B cell (primary cell): ENCODE measurements around the gene SYT13. TPM values are rescaled to one million over a fixed set of nuclear protein-coding genes. Genes with fewer than 3 reads are reported as not detected.

Experiments
- ATAC-seq: fragments of 200-7000 bp; cut with Tn5 transposase; one replicate; pipeline ENCODE4 v1.10.0; 2021; ENCODE audit warnings: low read depth, mild to moderate bottlenecking, moderate number of reproducible peaks, moderate library complexity
- CTCF ChIA-PET: fragments of 350-600 bp; sonication (Branson Sonifier 250); formaldehyde crosslinking; loops from one replicate; lab custom pipeline; 2021; ENCODE audit warnings: antibody characterized with exemption, inconsistent platforms; lab: Charles Lee
- POLR2A ChIA-PET: fragments of 350-600 bp; sonication (Branson Sonifier 250); formaldehyde crosslinking; loops from one replicate; lab custom pipeline; 2021; ENCODE audit warnings: antibody characterized with exemption; lab: Charles Lee
- DNase-seq: peaks from one replicate; pipeline ENCODE4 v3.0.0; 2013
- H2AFZ ChIP-seq: 2 replicates; pipeline ENCODE4 v1.6.1; 2012; ENCODE audit warnings: mild to moderate bottlenecking, low read depth, low read length; ENCODE audit not compliant: insufficient read depth, poor library complexity, severe bottlenecking
- H3K27ac ChIP-seq, 2 donors: 1 replicate in 1 of 2; 2 replicates in 1 of 2; pipeline ENCODE4 v1.5.1; 2012 to 2013; ENCODE audit warnings: low read length in 2 of 2, mild to moderate bottlenecking in 2 of 2, moderate library complexity in 1 of 2
- H3K27me3 ChIP-seq, 4 experiments: fragments of 200-600 bp in 1 of 4; sonication (generic) in 1 of 4; replicated peaks in 1 of 4; 1 replicate in 2 of 4; 2 replicates in 2 of 4; pipeline versions ENCODE4 v1.6.1 to v1.7.0; 2013 to 2016; ENCODE audit warnings: low read length in 3 of 4, mild to moderate bottlenecking in 2 of 4, mixed read lengths in 1 of 4, moderate library complexity in 1 of 4; ENCODE audit not compliant: insufficient read depth in 4 of 4, control insufficient read depth in 3 of 4; ENCODE audit errors: control extremely low read depth in 1 of 4
- H3K36me3 ChIP-seq, 2 experiments: replicated peaks in 1 of 2; 1 replicate in 1 of 2; 2 replicates in 1 of 2; pipeline versions ENCODE4 v1.6.1 to v1.7.1; 2013; ENCODE audit warnings: low read length in 1 of 2; ENCODE audit not compliant: insufficient read depth in 2 of 2, control insufficient read depth in 1 of 2; ENCODE audit errors: control extremely low read depth in 1 of 2, extremely low read depth in 1 of 2
- H3K4me1 ChIP-seq, 2 donors: fragments of 200-600 bp in 1 of 2; sonication (generic) in 1 of 2; 1 replicate in 1 of 2; 2 replicates in 1 of 2; pipeline versions ENCODE4 v1.5.1 to v1.6.1; 2013 to 2017; ENCODE audit warnings: low read length in 2 of 2; ENCODE audit not compliant: control insufficient read depth in 2 of 2, insufficient read depth in 2 of 2
- H3K4me2 ChIP-seq: replicated peaks from 2 replicates; pipeline ENCODE3; 2012; ENCODE audit warnings: mild to moderate bottlenecking, low read depth, low read length; ENCODE audit not compliant: poor library complexity, severe bottlenecking
- H3K4me3 ChIP-seq, 5 experiments: fragments of 200-600 bp in 1 of 5; sonication (generic) in 1 of 5; 1 replicate in 3 of 5; 2 replicates in 2 of 5; pipeline versions ENCODE4 v1.5.1 to v1.7.0; 2011 to 2016; ENCODE audit warnings: low read length in 4 of 5, mild to moderate bottlenecking in 4 of 5, low read depth in 2 of 5, control low read depth in 1 of 5, moderate library complexity in 1 of 5; ENCODE audit not compliant: insufficient read depth in 1 of 5; ENCODE audit errors: control extremely low read depth in 1 of 5, extremely low read depth in 1 of 5
- H3K79me2 ChIP-seq: fragments of 200-600 bp; sonication (generic); one replicate; pipeline ENCODE4 v1.6.0; 2016; ENCODE audit warnings: low read length; ENCODE audit not compliant: control insufficient read depth, insufficient read depth
- H3K9ac ChIP-seq: fragments of 200-600 bp; sonication (generic); 2 replicates; pipeline ENCODE4 v1.6.1; 2017; ENCODE audit warnings: mild to moderate bottlenecking, low read length, moderate library complexity
- H3K9me3 ChIP-seq, 3 donors: one replicate each; pipeline versions ENCODE4 v1.6.1 to v1.7.1; 2013; ENCODE audit warnings: low read length in 2 of 3; ENCODE audit not compliant: control insufficient read depth in 2 of 3, insufficient read depth in 1 of 3; ENCODE audit errors: control extremely low read depth in 1 of 3
- H4K20me1 ChIP-seq: 2 replicates; pipeline ENCODE4 v1.6.0; 2012; ENCODE audit warnings: mild to moderate bottlenecking, low read length; ENCODE audit not compliant: insufficient read depth, control insufficient read depth, poor library complexity, severe bottlenecking
- H3K27ac Mint-ChIP-seq: one replicate; pipeline ENCODE4 v1.8.0; 2021; ENCODE audit warnings: mixed read lengths
- H3K27me3 Mint-ChIP-seq: one replicate; pipeline ENCODE4 v1.8.0; 2021; ENCODE audit warnings: mixed read lengths
- H3K4me1 Mint-ChIP-seq: one replicate; pipeline ENCODE4 v1.8.0; 2021; ENCODE audit warnings: mixed read lengths
- H3K4me3 Mint-ChIP-seq: one replicate; pipeline ENCODE4 v1.8.0; 2021; ENCODE audit warnings: mixed read lengths
- H3K9me3 Mint-ChIP-seq: one replicate; pipeline ENCODE4 v1.8.0; 2022; ENCODE audit warnings: mixed read lengths; ENCODE audit not compliant: insufficient read depth
- EZH2 ChIP-seq: IDR thresholded peaks from 2 replicates; pipeline ENCODE4 v1.6.1; 2012; ENCODE audit warnings: borderline replicate concordance, low read depth, mild to moderate bottlenecking, moderate library complexity, low read length; ENCODE audit not compliant: insufficient read depth, poor library complexity, severe bottlenecking
- WGBS: methylation state at CpG from one replicate; pipeline ENCODE4 v1.1.5; 2013; ENCODE audit warnings: missing lambda C conversion rate; ENCODE audit not compliant: insufficient coverage; 5-methylcytosine and 5-hydroxymethylcytosine counted together
- intact Hi-C: fragments of 100-400 bp; cut with micrococcal nuclease; formaldehyde crosslinking; loops from one replicate; pipeline ENCODE4 v1.10.0; 2022
- polyA plus RNA-seq: library from polyadenylated mRNA; depleted of rRNA; stranded (reverse); fragments of >200 nt; gene quantifications from 2 replicates; pipeline ENCODE4 v1.2.3, GENCODE V29; 2012
- total RNA-seq, 2 donors: library from RNA; stranded (reverse); fragments of 120-200 nt in 1 of 2; gene quantifications; 1 replicate in 1 of 2; 2 replicates in 1 of 2; pipeline versions ENCODE4 v1.2.3 to v1.2.4, GENCODE V29; 2013 to 2022
- TF ChIP-seq, protein P1 (sequence below): fragments of 200-600 bp; IDR thresholded peaks from one replicate; pipeline ENCODE4 v1.8.0; 2022; ENCODE audit warnings: antibody characterized with exemption, mild to moderate bottlenecking

SYT13 gene
- total and polyA plus RNA-seq, 2 donors (not counting 1 experiment from before 2014, with no cell fraction given), result not detected

DNA sequence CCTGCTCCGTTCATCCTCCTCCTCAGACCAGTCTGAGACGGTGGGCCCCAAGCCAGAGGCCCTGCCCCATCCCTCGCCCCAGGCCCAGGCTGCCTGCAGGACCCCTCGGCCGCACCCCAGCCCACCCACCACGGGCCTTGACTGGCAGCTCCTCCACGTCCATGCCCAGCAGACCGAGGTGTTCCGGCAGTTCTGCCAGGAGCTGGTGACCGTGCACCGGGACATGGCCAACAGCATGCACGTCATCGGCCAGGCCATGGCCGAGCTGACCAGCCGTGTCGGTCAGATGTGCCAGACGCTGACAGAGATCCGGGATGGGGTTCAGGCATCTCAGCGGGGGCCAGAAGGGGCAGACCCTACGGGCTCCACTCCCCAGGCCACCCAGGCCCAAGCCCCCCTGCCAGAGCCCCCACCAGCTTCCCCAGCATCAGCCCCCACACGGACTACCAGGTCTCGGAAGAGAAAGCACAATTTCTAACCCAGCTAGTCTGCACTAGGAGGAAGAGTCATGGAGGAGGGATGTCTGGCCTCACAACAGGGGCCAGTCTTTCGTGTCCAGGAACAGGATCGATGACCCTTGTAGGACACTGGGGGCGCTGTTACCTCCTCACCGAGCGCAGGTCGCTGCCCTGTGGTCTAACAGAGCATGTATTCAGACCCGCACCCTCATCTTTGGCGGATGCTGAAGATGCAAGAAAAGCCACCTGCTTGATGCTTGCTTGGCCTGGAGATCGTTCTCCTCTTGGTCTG is 73.4 kb downstream of the SYT13 start:
- Mint-ChIP-seq H3K9me3 (no peaks in the 10 kb centered on the region), H3K27ac (no peak overlapping the region), H3K27me3 (no peaks in the 10 kb centered on the region), H3K4me3 (no peak overlapping the region), H3K4me1 (peaks cover 14% of the 10 kb centered on the region)
- no peaks in the 10 kb centered on the region for H3K79me2 ChIP-seq
- H3K36me3 ChIP-seq, result peaks cover 0 to 8% of the 10 kb centered on the region in 2 experiments
- no peaks in the 10 kb centered on the region for H4K20me1 ChIP-seq
- ChIA-PET CTCF (no interaction called here), POLR2A (no interaction called here)
- intact Hi-C loops, result no loop called here
- DNase-seq, result no peak
- no peak overlapping the region for H3K9ac ChIP-seq
- 91% methylated on average over 30 of the region's 31 CpGs for WGBS
- H3K9me3 ChIP-seq, result no peaks in the 10 kb centered on the region
- no peak for ATAC-seq
- H3K4me2 ChIP-seq, result no peak overlapping the region
- H3K4me3 ChIP-seq, result no peak overlapping the region
- no peak overlapping the region for H2AFZ ChIP-seq
- H3K27ac ChIP-seq, result no peak overlapping the region
- TF ChIP-seq, protein P1, sequence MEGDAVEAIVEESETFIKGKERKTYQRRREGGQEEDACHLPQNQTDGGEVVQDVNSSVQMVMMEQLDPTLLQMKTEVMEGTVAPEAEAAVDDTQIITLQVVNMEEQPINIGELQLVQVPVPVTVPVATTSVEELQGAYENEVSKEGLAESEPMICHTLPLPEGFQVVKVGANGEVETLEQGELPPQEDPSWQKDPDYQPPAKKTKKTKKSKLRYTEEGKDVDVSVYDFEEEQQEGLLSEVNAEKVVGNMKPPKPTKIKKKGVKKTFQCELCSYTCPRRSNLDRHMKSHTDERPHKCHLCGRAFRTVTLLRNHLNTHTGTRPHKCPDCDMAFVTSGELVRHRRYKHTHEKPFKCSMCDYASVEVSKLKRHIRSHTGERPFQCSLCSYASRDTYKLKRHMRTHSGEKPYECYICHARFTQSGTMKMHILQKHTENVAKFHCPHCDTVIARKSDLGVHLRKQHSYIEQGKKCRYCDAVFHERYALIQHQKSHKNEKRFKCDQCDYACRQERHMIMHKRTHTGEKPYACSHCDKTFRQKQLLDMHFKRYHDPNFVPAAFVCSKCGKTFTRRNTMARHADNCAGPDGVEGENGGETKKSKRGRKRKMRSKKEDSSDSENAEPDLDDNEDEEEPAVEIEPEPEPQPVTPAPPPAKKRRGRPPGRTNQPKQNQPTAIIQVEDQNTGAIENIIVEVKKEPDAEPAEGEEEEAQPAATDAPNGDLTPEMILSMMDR, result no peak
- no peak for TF ChIP-seq EZH2
- H3K4me1 ChIP-seq, result peaks cover 12% of the 10 kb centered on the region in 2 donors
- H3K27me3 ChIP-seq, result no peaks in the 10 kb centered on the region

DNA sequence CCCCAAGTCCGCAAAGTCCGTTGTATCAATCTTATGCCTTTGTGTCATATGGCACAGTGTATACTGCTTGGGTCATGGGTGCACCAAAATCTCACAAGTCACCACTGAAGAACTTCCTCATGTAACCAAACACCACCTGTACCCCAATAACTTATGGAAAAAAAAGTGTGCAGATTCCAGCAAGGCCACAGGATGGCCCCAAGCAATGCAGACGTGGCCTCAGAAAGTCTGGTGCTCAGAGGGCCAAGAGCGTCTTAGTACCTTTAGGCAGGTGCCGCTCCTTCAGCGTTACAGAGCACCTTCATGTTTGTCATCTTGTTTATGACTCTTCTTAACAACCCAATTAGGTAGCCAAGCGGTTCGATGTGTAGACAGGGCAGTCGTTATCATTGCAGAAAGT is 74.4 kb downstream of the SYT13 start:
- ChIA-PET POLR2A (no interaction called here), CTCF (no interaction called here)
- no peak overlapping the region for H2AFZ ChIP-seq
- no peak for DNase-seq
- Mint-ChIP-seq H3K9me3 (no peaks in the 10 kb centered on the region), H3K27ac (no peak overlapping the region), H3K4me1 (peaks cover 14% of the 10 kb centered on the region), H3K27me3 (no peaks in the 10 kb centered on the region), H3K4me3 (no peak overlapping the region)
- H3K27ac ChIP-seq, result no peak overlapping the region
- peaks cover 5% of the 10 kb centered on the region for H4K20me1 ChIP-seq
- H3K9ac ChIP-seq, result no peak overlapping the region
- no peaks in the 10 kb centered on the region for H3K9me3 ChIP-seq
- H3K36me3 ChIP-seq, result peaks cover 0 to 10% of the 10 kb centered on the region in 2 experiments
- ATAC-seq, result no peak
- peaks cover 12% of the 10 kb centered on the region in 2 donors for H3K4me1 ChIP-seq
- WGBS, result 78% methylated on average over 7 of the region's 9 CpGs
- no peaks in the 10 kb centered on the region for H3K27me3 ChIP-seq
- no peaks in the 10 kb centered on the region for H3K79me2 ChIP-seq
- TF ChIP-seq EZH2, result no peak
- TF ChIP-seq, protein P1, result no peak
- intact Hi-C loops, result no loop called here
- H3K4me3 ChIP-seq, result no peak overlapping the region
- H3K4me2 ChIP-seq, result no peak overlapping the region
